Smooth muscle cell (in vitro differentiated cells): ENCODE data around the gene HSD17B13. TPM values are rescaled to one million over a fixed set of nuclear protein-coding genes. Genes with fewer than 3 reads are reported as not detected.

ENCODE experiments used
- DNase-seq: peaks from one replicate; lab custom pipeline; 2025; ENCODE audit not compliant: unreplicated experiment; lab: John Stamatoyannopoulos, UW
- H2AFZ ChIP-seq: fragments of 200-600 bp; sonication (generic); 2 replicates; pipeline ENCODE4 v1.6.0; 2016; ENCODE audit warnings: antibody characterized with exemption, low read depth, mild to moderate bottlenecking
- H3F3A ChIP-seq: fragments of 200-600 bp; sonication (generic); 2 replicates; pipeline ENCODE4 v1.6.0; 2017; ENCODE audit warnings: antibody characterized with exemption, low read depth
- H3K27ac ChIP-seq: fragments of 200-600 bp; sonication (generic); 2 replicates; pipeline ENCODE4 v1.5.1; 2016; ENCODE audit warnings: low read depth, mild to moderate bottlenecking
- H3K27me3 ChIP-seq: fragments of 200-600 bp; sonication (generic); 2 replicates; pipeline ENCODE4 v1.6.1; 2016; ENCODE audit warnings: low read depth, mild to moderate bottlenecking
- H3K36me3 ChIP-seq: fragments of 200-600 bp; sonication (generic); 2 replicates; pipeline ENCODE4 v1.5.1; 2016; ENCODE audit warnings: low read depth
- H3K4me1 ChIP-seq: fragments of 200-600 bp; sonication (generic); 2 replicates; pipeline ENCODE4 v1.5.1; 2016; ENCODE audit warnings: low read depth
- H3K4me2 ChIP-seq: fragments of 200-600 bp; sonication (generic); 2 replicates; pipeline ENCODE4 v1.6.0; 2016; ENCODE audit warnings: mild to moderate bottlenecking
- H3K4me3 ChIP-seq: fragments of 200-600 bp; sonication (generic); 2 replicates; pipeline ENCODE4 v1.5.1; 2016; ENCODE audit warnings: mild to moderate bottlenecking
- H3K79me2 ChIP-seq: fragments of 200-600 bp; sonication (generic); 2 replicates; pipeline ENCODE4 v1.6.0; 2016; ENCODE audit warnings: low read depth, mild to moderate bottlenecking
- H3K9ac ChIP-seq: fragments of 200-600 bp; sonication (generic); 2 replicates; pipeline ENCODE4 v1.6.0; 2016; ENCODE audit warnings: low read depth
- H3K9me3 ChIP-seq: fragments of 200-600 bp; sonication (generic); replicated peaks from 2 replicates; pipeline ENCODE4 v1.5.1; 2016; ENCODE audit warnings: low read depth
- H4K20me1 ChIP-seq: fragments of 200-600 bp; sonication (generic); 2 replicates; pipeline ENCODE4 v1.6.0; 2016; ENCODE audit warnings: low read depth
- WGBS: methylation state at CpG from one replicate; pipeline ENCODE4 v1.1.7; 2016; ENCODE audit warnings: low lambda C conversion rate; 5-methylcytosine and 5-hydroxymethylcytosine counted together
- polyA plus RNA-seq: library from polyadenylated mRNA; unstranded; fragments of >200 nt; fragmentation: Nextera tagmentation; extraction: Ambion mirVana; gene quantifications from 2 replicates; pipeline ENCODE4 v1.2.1, GENCODE V29; 2016
- total RNA-seq: library from RNA; depleted of rRNA; stranded (reverse); fragments of >200 nt; gene quantifications from 2 replicates; pipeline ENCODE4 v1.2.3, GENCODE V29; 2014
- TF ChIP-seq, protein P1 (sequence below): fragments of 200-600 bp; sonication (generic); IDR thresholded peaks from 2 replicates; pipeline ENCODE4 v1.5.1; 2017; ENCODE audit warnings: borderline replicate concordance, mild to moderate bottlenecking, antibody characterized with exemption; ENCODE audit not compliant: insufficient read depth, poor library complexity, severe bottlenecking

HSD17B13 gene
- total and polyA plus RNA-seq, 2 experiments from 2014 or later, result not detected

DNA sequence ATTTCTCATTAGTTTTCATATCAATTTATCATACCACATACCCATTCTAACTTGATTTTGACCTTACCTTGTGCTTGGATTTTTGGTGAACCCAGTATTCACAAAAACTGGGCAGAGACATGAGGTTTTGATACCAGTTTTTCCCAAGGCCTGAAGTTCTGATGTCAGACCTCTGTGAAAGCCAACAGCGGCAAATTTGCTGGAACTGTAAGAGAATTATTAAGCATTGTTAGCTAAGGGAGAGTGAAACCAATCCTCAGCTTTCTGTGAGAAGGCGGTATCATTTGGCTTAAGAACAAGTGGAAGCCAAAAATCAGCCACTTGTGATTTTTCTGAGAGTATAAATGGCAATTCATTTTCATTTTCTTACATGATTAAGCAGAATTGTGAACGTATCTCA is 8.9 kb downstream of the HSD17B13 start:
- no peaks in the 10 kb centered on the region for H4K20me1 ChIP-seq
- no peak overlapping the region for H3K27ac ChIP-seq
- no peaks in the 10 kb centered on the region for H3K79me2 ChIP-seq
- no peak overlapping the region for H3K4me2 ChIP-seq
- 96% methylated on average over 3 of the region's 3 CpGs for WGBS
- TF ChIP-seq, protein P1, sequence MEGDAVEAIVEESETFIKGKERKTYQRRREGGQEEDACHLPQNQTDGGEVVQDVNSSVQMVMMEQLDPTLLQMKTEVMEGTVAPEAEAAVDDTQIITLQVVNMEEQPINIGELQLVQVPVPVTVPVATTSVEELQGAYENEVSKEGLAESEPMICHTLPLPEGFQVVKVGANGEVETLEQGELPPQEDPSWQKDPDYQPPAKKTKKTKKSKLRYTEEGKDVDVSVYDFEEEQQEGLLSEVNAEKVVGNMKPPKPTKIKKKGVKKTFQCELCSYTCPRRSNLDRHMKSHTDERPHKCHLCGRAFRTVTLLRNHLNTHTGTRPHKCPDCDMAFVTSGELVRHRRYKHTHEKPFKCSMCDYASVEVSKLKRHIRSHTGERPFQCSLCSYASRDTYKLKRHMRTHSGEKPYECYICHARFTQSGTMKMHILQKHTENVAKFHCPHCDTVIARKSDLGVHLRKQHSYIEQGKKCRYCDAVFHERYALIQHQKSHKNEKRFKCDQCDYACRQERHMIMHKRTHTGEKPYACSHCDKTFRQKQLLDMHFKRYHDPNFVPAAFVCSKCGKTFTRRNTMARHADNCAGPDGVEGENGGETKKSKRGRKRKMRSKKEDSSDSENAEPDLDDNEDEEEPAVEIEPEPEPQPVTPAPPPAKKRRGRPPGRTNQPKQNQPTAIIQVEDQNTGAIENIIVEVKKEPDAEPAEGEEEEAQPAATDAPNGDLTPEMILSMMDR, result no peak
- no peak overlapping the region for H2AFZ ChIP-seq
- no peaks in the 10 kb centered on the region for H3K36me3 ChIP-seq
- H3K9ac ChIP-seq, result no peak overlapping the region
- H3F3A ChIP-seq, result no peaks in the 10 kb centered on the region
- no peak overlapping the region for H3K4me3 ChIP-seq
- no peaks in the 10 kb centered on the region for H3K9me3 ChIP-seq
- H3K27me3 ChIP-seq, result no peaks in the 10 kb centered on the region
- no peak for DNase-seq
- H3K4me1 ChIP-seq, result no peaks in the 10 kb centered on the region

DNA sequence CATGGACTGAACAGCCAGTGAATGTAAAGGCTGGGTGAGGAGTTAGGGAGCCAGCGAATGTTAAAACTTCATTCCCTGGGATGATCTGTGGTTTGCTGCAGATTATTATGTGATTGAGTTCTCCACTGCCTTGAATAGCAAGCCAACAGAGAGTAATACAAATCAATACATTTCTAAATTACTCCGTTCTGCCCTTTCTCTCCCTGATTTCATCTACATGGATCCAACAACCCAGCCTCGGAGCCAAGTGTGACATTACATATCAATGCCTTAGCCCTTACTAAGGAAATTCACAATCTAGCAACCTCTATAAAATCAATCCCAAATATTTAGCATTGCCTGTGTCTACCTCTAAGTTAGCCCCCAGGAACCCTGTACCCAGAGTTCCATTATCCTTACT is 11.0 kb downstream of the HSD17B13 start:
- Histone ChIP-seq H3K27me3 (no peaks in the 10 kb centered on the region), H3K9me3 (no peaks in the 10 kb centered on the region), H3K9ac (no peak overlapping the region), H4K20me1 (no peaks in the 10 kb centered on the region), H3F3A (no peaks in the 10 kb centered on the region), H3K36me3 (no peaks in the 10 kb centered on the region), H3K4me2 (no peak overlapping the region), H3K27ac (no peak overlapping the region), H3K4me1 (no peaks in the 10 kb centered on the region), H3K4me3 (no peak overlapping the region), H3K79me2 (no peaks in the 10 kb centered on the region), H2AFZ (no peak overlapping the region)
- DNase-seq, result no peak
- TF ChIP-seq, protein P1, result no peak
- WGBS, result 96% methylated on average over 3 of the region's 3 CpGs

DNA sequence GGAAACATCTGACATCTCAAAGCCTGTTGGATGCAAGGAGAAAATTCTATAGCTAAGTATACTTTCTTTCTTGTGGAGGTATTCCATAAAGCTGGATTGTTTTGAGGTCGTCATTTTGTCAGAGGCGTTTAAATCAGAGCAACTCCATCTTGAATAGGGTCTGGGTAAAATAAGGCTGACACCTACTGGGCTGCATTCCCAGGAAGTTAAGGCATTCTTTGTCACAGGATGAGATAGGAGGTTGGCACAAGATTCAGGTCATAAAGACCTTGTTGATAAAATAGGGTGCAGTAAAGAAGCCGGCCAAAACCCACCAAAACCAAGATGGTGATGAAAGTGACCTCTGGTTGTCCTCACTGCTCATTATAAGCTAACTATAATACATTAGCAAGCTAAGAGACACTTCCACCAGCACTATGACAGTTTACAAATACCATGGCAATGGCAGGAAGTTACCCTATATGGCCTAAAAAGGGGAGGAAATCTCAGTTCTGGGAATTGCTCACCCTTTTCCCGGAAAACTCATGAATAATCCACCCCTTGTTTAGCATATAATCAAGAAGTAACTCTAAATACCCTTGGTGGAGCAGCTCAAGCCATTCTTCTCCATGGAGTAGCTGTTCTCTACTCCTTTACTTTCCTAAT is 11.9 kb downstream of the HSD17B13 start:
- no peaks in the 10 kb centered on the region for H4K20me1 ChIP-seq
- H3K9ac ChIP-seq, result no peak overlapping the region
- WGBS, result 89% methylated on average over 4 of the region's 4 CpGs
- H3K4me2 ChIP-seq, result no peak overlapping the region
- no peak overlapping the region for H3K4me3 ChIP-seq
- H2AFZ ChIP-seq, result no peak overlapping the region
- no peak for DNase-seq
- no peaks in the 10 kb centered on the region for H3K36me3 ChIP-seq
- H3K9me3 ChIP-seq, result no peaks in the 10 kb centered on the region
- H3F3A ChIP-seq, result no peaks in the 10 kb centered on the region
- no peaks in the 10 kb centered on the region for H3K4me1 ChIP-seq
- no peaks in the 10 kb centered on the region for H3K79me2 ChIP-seq
- no peaks in the 10 kb centered on the region for H3K27me3 ChIP-seq
- TF ChIP-seq, protein P1, result no peak
- no peak overlapping the region for H3K27ac ChIP-seq

DNA sequence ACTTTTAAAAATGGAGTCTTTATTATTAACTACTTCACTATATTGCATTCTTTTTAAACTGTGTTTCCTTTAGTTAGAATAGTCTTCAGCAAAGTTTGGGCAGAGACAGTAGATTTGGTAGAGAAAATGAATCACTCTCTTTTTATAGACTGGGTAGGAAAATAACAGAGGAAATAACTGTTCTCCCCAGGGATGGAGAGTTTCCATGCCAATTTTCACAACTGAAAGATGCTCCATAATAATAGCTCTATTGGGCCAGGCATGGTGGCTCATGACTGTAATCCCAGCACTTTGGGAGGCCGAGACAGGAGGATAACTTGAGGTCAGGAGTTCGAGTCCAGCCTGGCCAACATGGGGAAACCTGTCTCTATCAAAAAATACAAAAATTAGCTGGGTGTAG is 13.1 kb downstream of the HSD17B13 start:
- no peaks in the 10 kb centered on the region for H3K9me3 ChIP-seq
- no peaks in the 10 kb centered on the region for H3F3A ChIP-seq
- DNase-seq, result no peak
- TF ChIP-seq, protein P1, result no peak
- WGBS, result 98% methylated on average over 2 of the region's 2 CpGs
- H3K36me3 ChIP-seq, result no peaks in the 10 kb centered on the region
- H3K4me2 ChIP-seq, result no peak overlapping the region
- H3K4me3 ChIP-seq, result no peak overlapping the region
- no peaks in the 10 kb centered on the region for H3K4me1 ChIP-seq
- no peak overlapping the region for H2AFZ ChIP-seq
- H3K9ac ChIP-seq, result no peak overlapping the region
- H3K27ac ChIP-seq, result no peak overlapping the region
- H3K27me3 ChIP-seq, result no peaks in the 10 kb centered on the region
- H3K79me2 ChIP-seq, result no peaks in the 10 kb centered on the region
- H4K20me1 ChIP-seq, result no peaks in the 10 kb centered on the region
